HCT116 (cell line): ENCODE data around the gene TNS3.

ENCODE experiments used
- EZH2 ChIP-seq: fragments of 200-600 bp; sonication (generic); IDR thresholded peaks from 2 replicates; pipeline ENCODE4 v1.6.1; 2017; ENCODE audit warnings: antibody characterized with exemption, mixed run types
- POLR2AphosphoS5 ChIP-seq: IDR thresholded peaks from 2 replicates; pipeline ENCODE4 v1.6.1; 2011; ENCODE audit warnings: mild to moderate bottlenecking, low read depth, low read length, moderate library complexity
- RAD21 ChIP-seq: IDR thresholded peaks from 2 replicates; pipeline ENCODE4 v1.6.1; 2012; ENCODE audit warnings: low read depth, mild to moderate bottlenecking
- REST ChIP-seq: IDR thresholded peaks from 2 replicates; pipeline ENCODE4 v1.6.1; 2012; ENCODE audit warnings: low read depth
- ZNF274 ChIP-seq: fragments of 200-500 bp; sonication (Bioruptor generic); IDR thresholded peaks from 2 replicates; pipeline ENCODE4 v1.6.1; 2014; ENCODE audit warnings: mild to moderate bottlenecking, low read depth, low read length, inconsistent platforms

GRCh38 chr7:47572094-47572445 is 9.8 kb downstream of the TNS3 start:
- TF ChIP-seq ZNF274 (no peak), POLR2AphosphoS5 (no peak), RAD21 (no peak), REST (no peak), EZH2 (no peak)
